Measurements from ENCODE around the gene RPL7A. TPM values are rescaled to one million over a fixed set of nuclear protein-coding genes. Genes with fewer than 3 reads are reported as not detected.
A peak's percentile ranks its signal among the peaks of the same experiment; 100 is the strongest.
"Not testable (repeated sequence)": the region's sequence is repeated elsewhere in the genome, so short reads cannot be mapped to it uniquely, and the experiment has no call there.

Gene RPL7A
- total and polyA plus RNA-seq, 5 donors from 2014 or later, result 747 to 1,813 (median 1,059) TPM

GRCh38 chr9:133374612-133375115 lies 26.6 kb downstream of the RPL7A start:
- peak overlapping the region; percentile 93 to 100 (median 97) for H3K4me3 Mint-ChIP-seq
- H3K27ac Mint-ChIP-seq, result peak overlapping the region; percentile 93 to 96 (median 95)
- Histone ChIP-seq H3K27ac (ENCODE audit: insufficient read depth, low read length, poor library complexity, severe bottlenecking) (peak overlapping the region; percentile 95), H3K4me1 (ENCODE audit: control insufficient read depth, insufficient read depth, low read length, poor library complexity, severe bottlenecking) (peaks cover 67% of the 10 kb centered on the region), H3K9me3 (ENCODE audit: control insufficient read depth in 2 of 2, low read length in 2 of 2) (no peaks in the 10 kb centered on the region), H3K36me3 (ENCODE audit: control insufficient read depth, insufficient read depth, low read length) (peaks cover 4% of the 10 kb centered on the region), H3K27me3 (ENCODE audit: control insufficient read depth, insufficient read depth, low read length) (no peaks in the 10 kb centered on the region), H3K4me3 (ENCODE audit: low read depth, low read length) (peak overlapping the region; percentile 91)
- H3K27me3 Mint-ChIP-seq, result no peaks in the 10 kb centered on the region
- ATAC-seq (ENCODE audit: low read depth in 2 of 2) (peak; percentile 2 to 29), DNase-seq (peak in 2 of 3 donors; percentile 41 to 66)
- peaks cover 15 to 61% (median 39%) of the 10 kb centered on the region in 4 donors for H3K4me1 Mint-ChIP-seq
- peaks cover 0 to 2% (median 0%) of the 10 kb centered on the region in 7 donors for H3K9me3 Mint-ChIP-seq
- peaks cover 8% of the 10 kb centered on the region for H3K36me3 Mint-ChIP-seq

- Mint-ChIP-seq H3K4me3 (peak overlapping the region; percentile 93 to 100 (median 97)), H3K9me3 (peaks cover 0 to 2% (median 0%) of the 10 kb centered on the region in 7 donors), H3K4me1 (peaks cover 14 to 56% (median 35%) of the 10 kb centered on the region in 4 donors), H3K27me3 (no peaks in the 10 kb centered on the region), H3K36me3 (peaks cover 8% of the 10 kb centered on the region), H3K27ac (peak overlapping the region; percentile 93 to 96 (median 95))
- Histone ChIP-seq H3K36me3 (ENCODE audit: control insufficient read depth, insufficient read depth, low read length) (peaks cover 4% of the 10 kb centered on the region), H3K27ac (ENCODE audit: insufficient read depth, low read length, poor library complexity, severe bottlenecking) (peak overlapping the region; percentile 95), H3K4me1 (ENCODE audit: control insufficient read depth, insufficient read depth, low read length, poor library complexity, severe bottlenecking) (peaks cover 61% of the 10 kb centered on the region), H3K27me3 (ENCODE audit: control insufficient read depth, insufficient read depth, low read length) (no peaks in the 10 kb centered on the region), H3K9me3 (ENCODE audit: control insufficient read depth in 2 of 2, low read length in 2 of 2) (no peaks in the 10 kb centered on the region), H3K4me3 (ENCODE audit: low read depth, low read length) (peak overlapping the region; percentile 91)
- no peak for DNase-seq
- no peak for ATAC-seq (ENCODE audit: low read depth in 2 of 2)
Measured at GRCh38 chr9:133375116-133375723, 27.2 kb downstream of the RPL7A start.

- DNase-seq, result peak; percentile 89 to 96 (median 92)
- Histone ChIP-seq H3K9me3 (ENCODE audit: control insufficient read depth in 2 of 2, low read length in 2 of 2) (no peaks in the 10 kb centered on the region), H3K36me3 (ENCODE audit: control insufficient read depth, insufficient read depth, low read length) (peaks cover 4% of the 10 kb centered on the region), H3K27me3 (ENCODE audit: control insufficient read depth, insufficient read depth, low read length) (no peaks in the 10 kb centered on the region), H3K4me1 (ENCODE audit: control insufficient read depth, insufficient read depth, low read length, poor library complexity, severe bottlenecking) (peaks cover 54% of the 10 kb centered on the region), H3K4me3 (ENCODE audit: low read depth, low read length) (peak within 1 kb of the TSS; percentile 91), H3K27ac (ENCODE audit: insufficient read depth, low read length, poor library complexity, severe bottlenecking) (peak within 1 kb of the TSS; percentile 95)
- peak; percentile 87 to 90 for ATAC-seq (ENCODE audit: low read depth in 2 of 2)
- peak within 1 kb of the TSS; percentile 93 to 100 (median 97) for H3K4me3 Mint-ChIP-seq
- H3K36me3 Mint-ChIP-seq, result peaks cover 3% of the 10 kb centered on the region
- peak within 1 kb of the TSS; percentile 93 to 96 (median 95) for H3K27ac Mint-ChIP-seq
- H3K4me1 Mint-ChIP-seq, result peaks cover 6 to 48% (median 27%) of the 10 kb centered on the region in 4 donors
- H3K9me3 Mint-ChIP-seq, result peaks cover 0 to 2% (median 0%) of the 10 kb centered on the region in 7 donors
- H3K27me3 Mint-ChIP-seq, result no peaks in the 10 kb centered on the region
Measured at GRCh38 chr9:133375724-133376654, 28.0 kb downstream of the RPL7A start, which contains the start of the genes STKLD1 and SURF4. Gene STKLD1, plus strand, starts transcription at chr9:133376366. Its CDS starts 108 bp downstream, at chr9:133376474. Gene SURF4, minus strand, starts transcription at chr9:133376060. Its CDS starts 91 bp downstream, at chr9:133375969.

- Mint-ChIP-seq H3K4me1 (peaks cover 6 to 35% (median 15%) of the 10 kb centered on the region in 4 donors), H3K4me3 (peak overlapping the region; percentile 76 to 88 (median 84))
- not testable (repeated sequence) for H3K27me3 ChIP-seq (ENCODE audit: control insufficient read depth, insufficient read depth, low read length); H3K4me3 ChIP-seq (ENCODE audit: low read depth, low read length); H3K9me3 Mint-ChIP-seq; H3K27ac Mint-ChIP-seq; H3K36me3 ChIP-seq (ENCODE audit: control insufficient read depth, insufficient read depth, low read length); ATAC-seq (ENCODE audit: low read depth in 2 of 2); H3K27me3 Mint-ChIP-seq; H3K27ac ChIP-seq (ENCODE audit: insufficient read depth, low read length, poor library complexity, severe bottlenecking); DNase-seq; H3K9me3 ChIP-seq (ENCODE audit: control insufficient read depth in 2 of 2, low read length in 2 of 2); H3K36me3 Mint-ChIP-seq
- peaks cover 41% of the 10 kb centered on the region for H3K4me1 ChIP-seq (ENCODE audit: control insufficient read depth, insufficient read depth, low read length, poor library complexity, severe bottlenecking)
Measured at GRCh38 chr9:133377280-133377679, 29.3 kb downstream of the RPL7A start.

- Mint-ChIP-seq H3K27me3 (no peaks in the 10 kb centered on the region), H3K9me3 (peaks cover 0 to 2% (median 0%) of the 10 kb centered on the region in 7 donors), H3K27ac (peak overlapping the region in 1 of 3 donors; percentile 14), H3K4me3 (peak overlapping the region in 3 of 4 donors; percentile 52 to 88 (median 83)), H3K4me1 (peaks cover 6 to 30% (median 10%) of the 10 kb centered on the region in 4 donors), H3K36me3 (peaks cover 3% of the 10 kb centered on the region)
- no peaks in the 10 kb centered on the region for H3K9me3 ChIP-seq (ENCODE audit: control insufficient read depth in 2 of 2, low read length in 2 of 2)
- peaks cover 3% of the 10 kb centered on the region for H3K36me3 ChIP-seq (ENCODE audit: control insufficient read depth, insufficient read depth, low read length)
- ATAC-seq (ENCODE audit: low read depth in 2 of 2) (no peak), DNase-seq (no peak)
- no peak overlapping the region for H3K27ac ChIP-seq (ENCODE audit: insufficient read depth, low read length, poor library complexity, severe bottlenecking)
- H3K27me3 ChIP-seq (ENCODE audit: control insufficient read depth, insufficient read depth, low read length), result no peaks in the 10 kb centered on the region
- H3K4me1 ChIP-seq (ENCODE audit: control insufficient read depth, insufficient read depth, low read length, poor library complexity, severe bottlenecking), result peaks cover 36% of the 10 kb centered on the region
- H3K4me3 ChIP-seq (ENCODE audit: low read depth, low read length), result no peak overlapping the region
Measured at GRCh38 chr9:133377721-133378216, 29.8 kb downstream of the RPL7A start.

GRCh38 chr9:133378408-133378962 lies 30.5 kb downstream of the RPL7A start:
- peak overlapping the region; percentile 5 to 88 (median 38) for H3K4me3 Mint-ChIP-seq
- Histone ChIP-seq H3K36me3 (ENCODE audit: control insufficient read depth, insufficient read depth, low read length) (no peaks in the 10 kb centered on the region), H3K4me1 (ENCODE audit: control insufficient read depth, insufficient read depth, low read length, poor library complexity, severe bottlenecking) (peaks cover 29% of the 10 kb centered on the region), H3K4me3 (ENCODE audit: low read depth, low read length) (no peak overlapping the region), H3K27ac (ENCODE audit: insufficient read depth, low read length, poor library complexity, severe bottlenecking) (no peak overlapping the region), H3K9me3 (ENCODE audit: control insufficient read depth in 2 of 2, low read length in 2 of 2) (no peaks in the 10 kb centered on the region), H3K27me3 (ENCODE audit: control insufficient read depth, insufficient read depth, low read length) (no peaks in the 10 kb centered on the region)
- H3K4me1 Mint-ChIP-seq, result peaks cover 5 to 23% (median 9%) of the 10 kb centered on the region in 4 donors
- ATAC-seq (ENCODE audit: low read depth in 2 of 2), result no peak
- DNase-seq, result no peak
- peaks cover 0 to 2% (median 0%) of the 10 kb centered on the region in 7 donors for H3K9me3 Mint-ChIP-seq
- H3K27me3 Mint-ChIP-seq, result no peaks in the 10 kb centered on the region
- H3K36me3 Mint-ChIP-seq, result peaks cover 3% of the 10 kb centered on the region
- H3K27ac Mint-ChIP-seq, result peak overlapping the region in 1 of 3 donors; percentile 47
